ENCODE data around the gene RNF144A. TPM values are rescaled to one million over a fixed set of nuclear protein-coding genes. Genes with fewer than 3 reads are reported as not detected.
A peak's percentile ranks its signal among the peaks of the same experiment; 100 is the strongest.

RNF144A gene
- total and polyA plus RNA-seq, 3 experiments from 2014 or later, result 8.3 to 14.9 (median 13.5) TPM

DNA sequence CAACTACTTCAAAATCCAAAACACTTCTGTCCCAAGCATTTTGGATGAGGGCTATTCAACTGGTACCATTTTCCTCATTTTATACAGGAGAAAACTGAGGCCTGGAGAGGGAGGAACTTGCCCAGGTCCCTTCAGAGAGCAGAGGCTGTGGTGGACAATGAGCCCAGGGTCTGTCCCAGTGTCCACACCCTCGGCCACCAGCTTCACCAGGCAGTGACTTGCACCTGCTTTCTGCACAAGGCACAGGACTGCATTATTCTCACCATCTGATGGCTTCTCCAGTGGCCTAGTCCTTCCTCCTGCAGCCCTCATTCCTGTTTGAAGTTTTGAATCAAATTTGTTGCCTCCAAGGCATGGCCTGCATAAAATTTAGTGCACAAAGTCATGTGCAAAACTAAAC lies 53.3 kb downstream of the RNF144A start:
- Histone ChIP-seq H3K27ac (ENCODE audit: low read depth, low read length) (no peak overlapping the region), H3K4me3 (ENCODE audit: low read length) (no peak overlapping the region), H3K27me3 (ENCODE audit: insufficient read depth, low read length, poor library complexity, severe bottlenecking) (no peaks in the 10 kb centered on the region), H3K36me3 (ENCODE audit: insufficient read depth, low read length) (peaks cover 4% of the 10 kb centered on the region), H3K4me1 (ENCODE audit: insufficient read depth, low read length) (no peaks in the 10 kb centered on the region), H3K9me3 (ENCODE audit: low read length) (no peaks in the 10 kb centered on the region)
- Mint-ChIP-seq H3K4me3 (no peak overlapping the region), H3K36me3 (peaks cover 7 to 48% (median 22%) of the 10 kb centered on the region in 3 donors), H3K27me3 (peaks cover 0 to 2% of the 10 kb centered on the region in 2 donors), H3K9me3 (no peaks in the 10 kb centered on the region), H3K27ac (no peak overlapping the region), H3K4me1 (peaks cover 2 to 16% (median 5%) of the 10 kb centered on the region in 3 donors)
- POLR2A ChIA-PET, result no interaction called here
- no peak for DNase-seq
- CTCF ChIA-PET, result no interaction called here

DNA sequence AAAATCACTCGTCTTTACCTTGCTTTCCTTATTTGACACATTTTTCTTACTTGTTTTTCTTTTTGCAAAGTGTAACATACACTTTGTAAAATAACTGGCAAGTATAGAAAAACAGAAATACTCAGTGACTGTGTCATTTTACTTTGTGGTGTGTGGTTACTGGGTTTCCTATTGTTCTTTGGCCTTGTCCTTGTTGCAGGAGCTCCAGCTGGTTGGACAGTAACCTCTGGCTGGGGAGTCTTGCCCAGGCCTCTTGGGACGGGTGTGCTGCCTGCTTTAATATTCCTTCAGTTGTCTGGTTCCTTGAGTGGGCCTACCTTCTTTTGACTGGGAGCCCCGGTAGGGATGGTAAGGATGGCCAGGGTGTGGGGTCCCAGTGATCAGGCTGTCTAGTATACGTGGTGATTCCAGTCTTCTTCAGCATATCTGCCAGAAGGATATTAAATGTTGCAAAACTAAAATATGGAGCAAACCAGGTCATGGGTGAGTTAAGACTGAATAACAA lies 53.8 kb downstream of the RNF144A start:
- ChIA-PET POLR2A (no interaction called here), CTCF (no interaction called here)
- Mint-ChIP-seq H3K27me3 (peaks cover 0 to 2% of the 10 kb centered on the region in 2 donors), H3K36me3 (peaks cover 7 to 48% (median 22%) of the 10 kb centered on the region in 3 donors), H3K4me1 (peaks cover 2 to 19% (median 5%) of the 10 kb centered on the region in 3 donors), H3K4me3 (no peak overlapping the region), H3K9me3 (no peaks in the 10 kb centered on the region), H3K27ac (peak overlapping the region in 1 of 8 donors; percentile 30)
- no peak overlapping the region for H3K4me3 ChIP-seq (ENCODE audit: low read length)
- no peak for DNase-seq
- no peak overlapping the region for H3K27ac ChIP-seq (ENCODE audit: low read depth, low read length)
- H3K27me3 ChIP-seq (ENCODE audit: insufficient read depth, low read length, poor library complexity, severe bottlenecking), result no peaks in the 10 kb centered on the region
- peaks cover 4% of the 10 kb centered on the region for H3K36me3 ChIP-seq (ENCODE audit: insufficient read depth, low read length)
- H3K9me3 ChIP-seq (ENCODE audit: low read length), result no peaks in the 10 kb centered on the region
- no peaks in the 10 kb centered on the region for H3K4me1 ChIP-seq (ENCODE audit: insufficient read depth, low read length)

DNA sequence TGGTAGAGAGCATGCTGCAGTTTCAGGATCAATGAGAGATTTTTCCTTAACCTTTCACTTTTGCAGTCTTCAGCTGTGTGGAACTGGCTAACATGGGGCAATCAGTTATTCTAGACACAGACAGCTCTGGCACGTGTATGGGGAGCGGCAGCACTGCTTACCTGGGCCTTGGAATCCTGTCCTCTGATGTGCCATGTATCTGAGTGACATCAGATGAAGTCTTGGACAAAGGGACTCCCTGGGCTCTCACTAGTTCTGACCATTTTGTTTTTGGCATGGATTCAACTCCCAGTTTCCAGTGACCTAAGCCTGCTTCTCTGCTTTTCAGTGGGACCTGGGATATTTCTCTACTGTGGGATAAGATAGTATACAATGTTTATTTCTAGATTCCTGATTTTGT lies 54.3 kb downstream of the RNF144A start:
- ChIA-PET POLR2A (no interaction called here), CTCF (no interaction called here)
- Mint-ChIP-seq H3K9me3 (no peaks in the 10 kb centered on the region), H3K36me3 (peaks cover 7 to 48% (median 22%) of the 10 kb centered on the region in 3 donors), H3K4me1 (peaks cover 2 to 21% (median 5%) of the 10 kb centered on the region in 3 donors), H3K27ac (peak overlapping the region in 1 of 8 donors; percentile 4), H3K27me3 (peaks cover 0 to 2% of the 10 kb centered on the region in 2 donors), H3K4me3 (no peak overlapping the region)
- no peak overlapping the region for H3K4me3 ChIP-seq (ENCODE audit: low read length)
- no peaks in the 10 kb centered on the region for H3K9me3 ChIP-seq (ENCODE audit: low read length)
- H3K27ac ChIP-seq (ENCODE audit: low read depth, low read length), result no peak overlapping the region
- H3K36me3 ChIP-seq (ENCODE audit: insufficient read depth, low read length), result peaks cover 4% of the 10 kb centered on the region
- H3K4me1 ChIP-seq (ENCODE audit: insufficient read depth, low read length), result no peaks in the 10 kb centered on the region
- no peak for DNase-seq
- H3K27me3 ChIP-seq (ENCODE audit: insufficient read depth, low read length, poor library complexity, severe bottlenecking), result no peaks in the 10 kb centered on the region

DNA sequence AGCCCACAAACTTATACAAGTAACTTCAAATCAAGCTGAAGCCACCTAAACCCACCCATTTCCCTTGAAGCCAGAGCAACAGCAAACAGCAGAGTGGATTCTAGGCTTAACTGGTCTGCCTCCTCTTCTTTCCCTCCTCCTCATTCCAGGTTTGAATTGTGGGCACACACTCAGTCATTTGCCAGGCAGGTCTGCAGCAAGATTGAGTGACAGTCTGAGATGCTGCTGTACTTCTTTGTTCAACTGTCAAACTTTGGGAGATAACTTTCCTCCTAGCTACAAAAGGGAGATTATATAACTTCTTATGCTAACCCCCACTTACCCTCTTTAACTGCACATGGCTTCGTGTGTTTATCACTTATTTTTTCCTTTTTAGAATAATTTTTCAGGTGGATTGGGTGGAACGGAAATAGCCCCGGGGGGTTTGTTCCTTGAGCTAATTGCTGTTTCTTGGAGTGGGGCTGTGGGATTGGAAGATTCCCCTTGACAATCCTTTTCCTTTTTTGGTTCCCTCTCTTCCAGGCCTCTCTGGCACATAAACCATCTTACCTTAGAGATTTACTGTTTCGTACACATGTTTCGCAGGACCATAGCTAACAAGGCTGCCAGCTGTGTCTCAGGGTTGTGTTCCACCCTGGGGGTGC lies 55.0 kb downstream of the RNF144A start:
- POLR2A ChIA-PET, result no interaction called here
- CTCF ChIA-PET, result no interaction called here
- no peak overlapping the region for H3K4me3 Mint-ChIP-seq
- no peaks in the 10 kb centered on the region for H3K27me3 ChIP-seq (ENCODE audit: insufficient read depth, low read length, poor library complexity, severe bottlenecking)
- no peaks in the 10 kb centered on the region for H3K9me3 Mint-ChIP-seq
- H3K4me1 Mint-ChIP-seq, result peaks cover 0 to 22% (median 2%) of the 10 kb centered on the region in 3 donors
- peaks cover 4% of the 10 kb centered on the region for H3K36me3 ChIP-seq (ENCODE audit: insufficient read depth, low read length)
- H3K9me3 ChIP-seq (ENCODE audit: low read length), result no peaks in the 10 kb centered on the region
- peak overlapping the region in 3 of 8 donors; percentile 22 to 61 (median 61) for H3K27ac Mint-ChIP-seq
- DNase-seq, result no peak
- H3K36me3 Mint-ChIP-seq, result peaks cover 7 to 46% (median 22%) of the 10 kb centered on the region in 3 donors
- H3K4me1 ChIP-seq (ENCODE audit: insufficient read depth, low read length), result no peaks in the 10 kb centered on the region
- H3K4me3 ChIP-seq (ENCODE audit: low read length), result no peak overlapping the region
- H3K27me3 Mint-ChIP-seq, result peaks cover 0 to 2% of the 10 kb centered on the region in 2 donors
- H3K27ac ChIP-seq (ENCODE audit: low read depth, low read length), result no peak overlapping the region

DNA sequence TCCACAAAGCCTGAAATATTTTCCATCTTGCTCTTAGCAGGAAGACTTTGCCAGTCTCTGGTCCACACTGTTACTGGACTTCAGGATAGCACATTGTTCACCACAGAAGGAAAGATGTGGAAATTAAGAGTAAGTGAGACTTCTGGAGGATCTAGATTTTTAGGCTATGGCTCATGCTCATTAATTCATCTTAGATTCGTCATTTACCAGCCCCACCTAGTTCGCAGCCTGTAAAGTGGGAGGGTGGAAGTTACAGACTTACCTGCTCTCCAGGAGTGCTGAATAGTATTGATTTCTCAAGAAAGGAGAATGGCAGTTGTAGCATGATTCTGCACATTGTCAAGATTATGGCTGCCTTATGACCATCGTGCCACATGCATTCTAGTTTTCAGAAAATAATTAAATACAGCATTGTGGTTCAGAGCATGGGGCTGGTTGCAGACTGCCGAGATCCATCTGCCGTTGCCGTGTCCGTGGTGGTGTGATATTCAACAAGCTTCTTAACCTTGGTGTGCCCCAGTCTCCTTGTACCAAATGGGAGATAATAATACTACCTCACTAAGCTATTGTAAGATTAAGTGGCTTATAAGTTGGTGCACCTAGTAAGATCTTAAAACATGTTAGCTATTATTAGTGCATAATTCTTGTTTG lies 56.8 kb downstream of the RNF144A start:
- Histone ChIP-seq H3K4me1 (ENCODE audit: insufficient read depth, low read length) (no peaks in the 10 kb centered on the region), H3K9me3 (ENCODE audit: low read length) (no peaks in the 10 kb centered on the region), H3K4me3 (ENCODE audit: low read length) (no peak overlapping the region), H3K36me3 (ENCODE audit: insufficient read depth, low read length) (peaks cover 4% of the 10 kb centered on the region), H3K27me3 (ENCODE audit: insufficient read depth, low read length, poor library complexity, severe bottlenecking) (no peaks in the 10 kb centered on the region), H3K27ac (ENCODE audit: low read depth, low read length) (no peak overlapping the region)
- peaks cover 5 to 31% (median 5%) of the 10 kb centered on the region in 3 donors for H3K4me1 Mint-ChIP-seq
- peaks cover 8 to 53% (median 23%) of the 10 kb centered on the region in 3 donors for H3K36me3 Mint-ChIP-seq
- no peaks in the 10 kb centered on the region for H3K9me3 Mint-ChIP-seq
- ChIA-PET POLR2A (no interaction called here), CTCF (interaction anchor here (0.6 to 1.1 kb wide), 2 partner anchors 54 to 77 kb away, joined by 3 read pairs; no protein-coding TSS in a partner anchor)
- H3K27me3 Mint-ChIP-seq, result peaks cover 0 to 2% of the 10 kb centered on the region in 2 donors
- no peak overlapping the region for H3K27ac Mint-ChIP-seq
- H3K4me3 Mint-ChIP-seq, result no peak overlapping the region
- DNase-seq, result no peak

DNA sequence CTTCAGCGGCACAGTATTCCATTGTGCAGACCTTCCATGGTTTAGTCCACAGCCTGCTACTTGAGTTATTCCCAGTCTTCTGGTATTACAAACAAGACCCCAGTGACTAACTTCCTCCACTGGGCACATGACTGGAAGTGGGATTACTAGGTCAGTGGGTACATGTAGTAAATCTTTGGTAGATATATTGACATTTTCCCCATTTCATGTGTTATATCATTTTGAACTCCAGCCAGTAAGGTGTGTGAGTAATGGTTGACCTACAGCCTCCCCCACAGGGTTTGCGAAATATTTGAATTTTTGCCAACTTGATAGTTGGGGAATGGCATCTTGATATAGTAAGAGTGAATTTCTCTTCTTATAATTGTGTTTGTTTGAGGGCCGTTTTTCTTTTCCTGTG lies 58.8 kb downstream of the RNF144A start:
- Mint-ChIP-seq H3K9me3 (no peaks in the 10 kb centered on the region), H3K4me1 (peaks cover 7 to 39% (median 9%) of the 10 kb centered on the region in 3 donors), H3K4me3 (no peak overlapping the region), H3K27me3 (peaks cover 0 to 2% of the 10 kb centered on the region in 2 donors), H3K36me3 (peaks cover 8 to 48% (median 23%) of the 10 kb centered on the region in 3 donors), H3K27ac (no peak overlapping the region)
- Histone ChIP-seq H3K4me3 (ENCODE audit: low read length) (no peak overlapping the region), H3K27ac (ENCODE audit: low read depth, low read length) (no peak overlapping the region), H3K4me1 (ENCODE audit: insufficient read depth, low read length) (no peaks in the 10 kb centered on the region), H3K9me3 (ENCODE audit: low read length) (no peaks in the 10 kb centered on the region), H3K36me3 (ENCODE audit: insufficient read depth, low read length) (peaks cover 4% of the 10 kb centered on the region), H3K27me3 (ENCODE audit: insufficient read depth, low read length, poor library complexity, severe bottlenecking) (no peaks in the 10 kb centered on the region)
- no peak for DNase-seq
- ChIA-PET POLR2A (no interaction called here), CTCF (no interaction called here)

DNA sequence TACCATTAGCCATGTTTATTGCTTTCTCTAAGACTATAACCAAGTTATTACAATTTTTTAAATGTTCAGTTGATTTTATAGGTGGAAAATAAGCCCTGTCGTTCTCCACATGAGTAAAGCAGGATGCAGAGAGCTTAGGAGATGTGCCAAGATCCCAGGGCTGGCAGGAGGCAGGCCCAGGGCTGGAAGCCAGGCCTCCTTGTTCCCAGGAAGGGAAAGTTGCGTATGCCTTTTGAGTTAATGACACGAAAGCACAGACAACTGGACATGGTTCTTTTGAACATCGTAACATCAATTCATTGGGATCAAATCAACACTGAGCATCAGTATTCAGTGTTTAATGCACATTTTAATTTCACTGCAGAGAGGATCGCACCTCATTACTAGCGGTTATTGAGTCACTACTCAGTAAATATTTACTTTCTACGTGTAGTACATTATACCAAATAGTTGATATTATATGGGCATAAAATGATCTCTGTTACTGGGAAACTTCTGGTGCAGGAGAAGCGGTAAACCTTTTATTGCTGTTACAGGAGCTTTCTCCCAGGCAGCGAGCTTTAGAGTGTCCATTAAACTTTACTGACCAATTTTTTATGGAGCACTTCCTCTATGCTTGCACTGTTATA lies 60.0 kb downstream of the RNF144A start:
- Mint-ChIP-seq H3K36me3 (peaks cover 15 to 42% (median 19%) of the 10 kb centered on the region in 3 donors), H3K27ac (no peak overlapping the region), H3K4me1 (peaks cover 8 to 35% (median 20%) of the 10 kb centered on the region in 3 donors), H3K4me3 (no peak overlapping the region), H3K9me3 (no peaks in the 10 kb centered on the region), H3K27me3 (no peaks in the 10 kb centered on the region)
- Histone ChIP-seq H3K36me3 (ENCODE audit: insufficient read depth, low read length) (peaks cover 4% of the 10 kb centered on the region), H3K4me1 (ENCODE audit: insufficient read depth, low read length) (no peaks in the 10 kb centered on the region), H3K4me3 (ENCODE audit: low read length) (no peak overlapping the region), H3K9me3 (ENCODE audit: low read length) (no peaks in the 10 kb centered on the region), H3K27me3 (ENCODE audit: insufficient read depth, low read length, poor library complexity, severe bottlenecking) (no peaks in the 10 kb centered on the region), H3K27ac (ENCODE audit: low read depth, low read length) (no peak overlapping the region)
- POLR2A ChIA-PET, result no interaction called here
- CTCF ChIA-PET, result no interaction called here
- DNase-seq, result no peak

DNA sequence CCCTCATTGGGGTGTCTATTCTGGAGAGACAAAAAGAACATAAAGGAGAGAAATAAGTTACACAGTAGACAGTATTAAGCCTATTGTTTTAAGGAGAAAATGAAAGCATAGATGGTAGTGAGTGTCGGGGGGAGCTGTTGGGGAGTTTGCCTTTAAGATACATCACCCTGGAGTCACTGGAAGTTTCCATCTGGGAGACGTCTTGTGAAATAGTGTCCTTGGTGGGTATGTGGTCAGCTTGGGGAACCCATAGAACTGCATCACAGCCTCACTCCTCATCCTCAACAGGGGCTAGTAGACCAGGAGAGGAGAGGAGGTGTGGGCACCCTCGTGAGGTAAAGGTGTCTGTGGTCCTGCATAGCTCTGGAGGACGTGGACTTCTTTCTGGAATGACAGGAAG lies 60.6 kb downstream of the RNF144A start:
- ChIA-PET CTCF (no interaction called here), POLR2A (no interaction called here)
- peaks cover 15 to 38% (median 16%) of the 10 kb centered on the region in 3 donors for H3K36me3 Mint-ChIP-seq

More for the DNA sequence above, 60.6 kb downstream of the RNF144A start:
- Histone ChIP-seq H3K9me3 (ENCODE audit: low read length) (no peaks in the 10 kb centered on the region), H3K36me3 (ENCODE audit: insufficient read depth, low read length) (peaks cover 4% of the 10 kb centered on the region), H3K4me1 (ENCODE audit: insufficient read depth, low read length) (no peaks in the 10 kb centered on the region), H3K27me3 (ENCODE audit: insufficient read depth, low read length, poor library complexity, severe bottlenecking) (no peaks in the 10 kb centered on the region), H3K4me3 (ENCODE audit: low read length) (no peak overlapping the region), H3K27ac (ENCODE audit: low read depth, low read length) (no peak overlapping the region)
- H3K4me3 Mint-ChIP-seq, result no peak overlapping the region
- H3K27me3 Mint-ChIP-seq, result no peaks in the 10 kb centered on the region
- DNase-seq, result no peak
- no peaks in the 10 kb centered on the region for H3K9me3 Mint-ChIP-seq
- H3K4me1 Mint-ChIP-seq, result peaks cover 6 to 39% (median 20%) of the 10 kb centered on the region in 3 donors
- no peak overlapping the region for H3K27ac Mint-ChIP-seq

All from CD8-positive, alpha-beta memory T cell (primary cell).